ENCODE data around the gene SH2D3C. TPM values are rescaled to one million over a fixed set of nuclear protein-coding genes. Genes with fewer than 3 reads are reported as not detected.

SH2D3C gene
- total and polyA plus RNA-seq, 2 of the 4 experiments (the other 2 are of a cell fraction) = under 0.01 to 0.24 TPM

GRCh38 chr9:127755061-127756060 lies 23.1 kb downstream of the SH2D3C start:
- H2BK20ac ChIP-seq (ENCODE audit: low read depth, low read length) = no peak overlapping the region
- no TSS peak for BruUV-seq (replicated peaks)
- no peak overlapping the region for H3K23ac ChIP-seq (ENCODE audit: low read depth, low read length)
- H2AK9ac ChIP-seq (replicated peaks; ENCODE audit: low read depth, low read length, poor library complexity) = no peak overlapping the region
- no peak overlapping the region for H2BK15ac ChIP-seq (ENCODE audit: low read depth, low read length)
- in situ Hi-C loops (cut with MboI; ENCODE audit: low sequenced_read_pairs) = no loop called here
- peaks cover 6% of the 10 kb centered on the region; the same call in 1 of the 2 replicates for H4K20me1 ChIP-seq (ENCODE audit: insufficient read depth, low read length)
- H3K56ac ChIP-seq (ENCODE audit: extremely low read depth, insufficient read depth, low read length) = no peak overlapping the region
- H3K4me1 ChIP-seq (ENCODE audit: control insufficient read depth, insufficient read depth, low read length) = no peaks in the 10 kb centered on the region
- no peak overlapping the region for H3K4ac ChIP-seq (ENCODE audit: low read depth, low read length)
- intact Hi-C loops (cut with micrococcal nuclease) = no loop called here
- H4K91ac ChIP-seq (ENCODE audit: insufficient read depth, low read depth, low read length) = no peak overlapping the region
- no peak overlapping the region for H3K9ac ChIP-seq (ENCODE audit: low read depth, low read length)
- H3K18ac ChIP-seq (ENCODE audit: low read depth, low read length) = no peak overlapping the region
- H3K4me3 ChIP-seq (ENCODE audit: insufficient read depth, low read depth, low read length) = no peak overlapping the region
- no peaks in the 10 kb centered on the region for H3K36me3 ChIP-seq (ENCODE audit: control insufficient read depth, insufficient read depth, low read length)
- ChIA-PET CTCF (no interaction called here), POLR2A (ENCODE audit: unreplicated experiment) (no interaction called here)
- H3K14ac ChIP-seq (replicated peaks; ENCODE audit: low read depth, low read length) = no peak overlapping the region
- H4K8ac ChIP-seq (ENCODE audit: low read depth in 2 of 2, low read length in 2 of 2) = no peak overlapping the region
- TF ChIP-seq CHD1 (IDR thresholded peaks at IDR 0.05; ENCODE audit: low read depth, low read length) (no peak), MXI1 (IDR thresholded peaks at IDR 0.05; ENCODE audit: borderline replicate concordance, low read depth, low read length) (no peak), USF2 (IDR thresholded peaks at IDR 0.05; ENCODE audit: low read depth, low read length) (no peak), RCOR1 (IDR thresholded peaks at IDR 0.05; ENCODE audit: insufficient replicate concordance, low read length) (no peak)
- H2BK120ac ChIP-seq (ENCODE audit: low read depth, low read length) = no peak overlapping the region
- no peak overlapping the region for H2AFZ ChIP-seq (replicated peaks; ENCODE audit: low read length, poor library complexity)
- H3K9me3 ChIP-seq (ENCODE audit: control insufficient read depth, insufficient read depth, low read length) = no peaks in the 10 kb centered on the region
- 28% methylated on average over 18 of the region's 61 CpGs; no CpG with 5 or more reads in 1 of the 2 experiments for WGBS, 2 experiments (ENCODE audit: extremely low coverage in 2 of 2, insufficient read length in 1 of 2)
- H2BK5ac ChIP-seq (ENCODE audit: low read depth, low read length, poor library complexity, severe bottlenecking) = no peak overlapping the region
- ATAC-seq (ENCODE audit: low read depth) (no peak), DNase-seq (no peak)
- peaks cover 3% of the 10 kb centered on the region; the same call in 1 of the 2 replicates for H3K9me1 ChIP-seq (ENCODE audit: insufficient read depth, low read length)
- H3K79me1 ChIP-seq (ENCODE audit: low read depth in 1 of 2, low read length in 2 of 2) = no peaks in the 10 kb centered on the region
- peaks cover 52% of the 10 kb centered on the region for H3K27me3 ChIP-seq (ENCODE audit: control insufficient read depth, insufficient read depth, low read length)
- dilution Hi-C loops (cut with HindIII; ENCODE audit: low sequenced_read_pairs, unreplicated experiment) = no loop called here
- no peak overlapping the region for H2AK5ac ChIP-seq (ENCODE audit: low read depth, low read length)
- no peak overlapping the region for H4K5ac ChIP-seq (ENCODE audit: low read depth, low read length)
- H3K4me2 ChIP-seq (ENCODE audit: low read depth, low read length) = no peak overlapping the region
- no peak overlapping the region for H3K27ac ChIP-seq (ENCODE audit: insufficient read depth, low read length)

All from IMR-90 (cell line).